HG02973 (cell line): ENCODE data around the gene PTPRJ.

Experiments
- ATAC-seq: cut with Tn5 transposase; IDR thresholded peaks from one replicate; pipeline ENCODE4 v1.9.1; 2021; ENCODE audit warnings: moderate library complexity; ENCODE audit not compliant: unreplicated experiment

The PTPRJ gene

DNA sequence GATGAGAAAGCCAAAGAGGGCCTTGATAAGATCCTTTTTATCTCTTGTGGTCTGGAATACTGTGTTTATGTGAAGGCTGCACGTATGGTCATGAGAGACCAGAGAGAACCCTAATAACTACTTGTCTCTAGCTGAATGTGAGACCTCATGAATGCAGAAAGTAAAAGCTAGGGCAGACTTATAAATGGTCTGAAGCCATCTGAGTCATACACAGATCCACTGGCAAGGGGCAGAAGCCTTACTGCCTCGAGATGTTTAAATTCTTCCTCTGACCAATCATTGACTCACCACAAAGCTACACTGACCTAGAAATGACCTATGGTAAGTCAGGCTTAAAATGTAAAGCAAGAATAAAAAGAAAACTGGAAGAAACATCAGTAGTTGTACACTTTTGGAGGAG, 213.5 kb downstream of the PTPRJ start:
- no peak for ATAC-seq

GRCh38 chr11:48207881-48208280, 227.5 kb downstream of the PTPRJ start:
- no peak for ATAC-seq

DNA sequence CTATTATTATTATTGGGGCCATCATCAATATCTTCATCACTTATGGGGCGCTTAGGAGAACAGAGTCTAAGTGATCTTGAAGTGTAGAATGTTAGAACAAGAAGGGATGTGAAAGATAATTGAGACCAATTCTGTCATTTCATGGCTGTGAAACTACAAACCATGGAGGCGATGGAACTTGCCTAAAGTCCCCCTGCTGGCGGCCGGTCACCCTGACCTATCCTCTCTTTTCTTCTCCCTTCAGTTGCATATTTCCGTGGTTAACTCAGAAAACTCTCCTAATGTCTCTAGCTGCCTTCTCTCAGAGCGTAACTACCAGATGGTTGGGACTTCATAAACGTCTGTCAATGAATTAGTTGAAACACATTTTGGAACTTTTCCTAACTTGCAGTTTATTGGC, 229.7 kb downstream of the PTPRJ start:
- no peak for ATAC-seq

DNA sequence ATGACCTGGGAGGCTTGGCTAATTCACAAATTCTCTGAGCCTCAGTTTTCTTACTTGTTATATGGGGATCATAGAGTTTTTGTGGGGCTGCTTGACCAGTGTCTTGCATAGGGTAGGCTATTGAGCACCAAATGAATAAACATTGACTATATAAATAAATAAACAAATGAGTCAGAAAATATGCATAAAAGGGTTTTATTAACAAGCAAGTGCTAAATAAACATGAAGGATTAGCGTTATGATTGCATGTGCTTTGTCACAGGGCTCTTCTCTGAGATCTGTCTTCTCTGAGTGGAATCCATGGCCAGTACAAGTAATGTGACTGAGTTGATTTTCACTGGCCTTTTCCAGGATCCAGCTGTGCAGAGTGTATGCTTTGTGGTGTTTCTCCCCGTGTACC, 236.2 kb downstream of the PTPRJ start, which contains the start of gene OR4B1:
OR4B1 (plus strand) TSS at position 301 of the 400 bp plus-strand sequence; CDS start at position 301, 0 bp downstream.
- no peak for ATAC-seq
